ENCODE results near the gene FRMD4A.

The FRMD4A gene

GRCh38 chr10:14173706-14174594, 156.8 kb downstream of the FRMD4A start:
- TF ChIP-seq, protein P1, sequence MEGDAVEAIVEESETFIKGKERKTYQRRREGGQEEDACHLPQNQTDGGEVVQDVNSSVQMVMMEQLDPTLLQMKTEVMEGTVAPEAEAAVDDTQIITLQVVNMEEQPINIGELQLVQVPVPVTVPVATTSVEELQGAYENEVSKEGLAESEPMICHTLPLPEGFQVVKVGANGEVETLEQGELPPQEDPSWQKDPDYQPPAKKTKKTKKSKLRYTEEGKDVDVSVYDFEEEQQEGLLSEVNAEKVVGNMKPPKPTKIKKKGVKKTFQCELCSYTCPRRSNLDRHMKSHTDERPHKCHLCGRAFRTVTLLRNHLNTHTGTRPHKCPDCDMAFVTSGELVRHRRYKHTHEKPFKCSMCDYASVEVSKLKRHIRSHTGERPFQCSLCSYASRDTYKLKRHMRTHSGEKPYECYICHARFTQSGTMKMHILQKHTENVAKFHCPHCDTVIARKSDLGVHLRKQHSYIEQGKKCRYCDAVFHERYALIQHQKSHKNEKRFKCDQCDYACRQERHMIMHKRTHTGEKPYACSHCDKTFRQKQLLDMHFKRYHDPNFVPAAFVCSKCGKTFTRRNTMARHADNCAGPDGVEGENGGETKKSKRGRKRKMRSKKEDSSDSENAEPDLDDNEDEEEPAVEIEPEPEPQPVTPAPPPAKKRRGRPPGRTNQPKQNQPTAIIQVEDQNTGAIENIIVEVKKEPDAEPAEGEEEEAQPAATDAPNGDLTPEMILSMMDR (IDR thresholded peaks at IDR 0.05; ENCODE audit: poor library complexity, severe bottlenecking), result no peak
- no peak for DNase-seq (ENCODE audit: low spot score)
- H3K4me3 ChIP-seq (ENCODE audit: severe bottlenecking), result peak overlapping the region; percentile 14
- ATAC-seq (ENCODE audit: low read depth), result peak; percentile 73
- no peaks in the 10 kb centered on the region for H3K9me3 ChIP-seq (ENCODE audit: severe bottlenecking)
- no peak overlapping the region for H3K27ac ChIP-seq (ENCODE audit: poor library complexity, severe bottlenecking)
- peaks cover 55% of the 10 kb centered on the region for H3K27me3 ChIP-seq (ENCODE audit: insufficient read depth, poor library complexity, severe bottlenecking)
- no peaks in the 10 kb centered on the region for H3K4me1 ChIP-seq (ENCODE audit: insufficient read depth, poor library complexity, severe bottlenecking)
- H3K36me3 ChIP-seq (ENCODE audit: low read depth), result no peaks in the 10 kb centered on the region

- Histone ChIP-seq H3K4me1 (ENCODE audit: insufficient read depth, poor library complexity, severe bottlenecking) (no peaks in the 10 kb centered on the region), H3K9me3 (ENCODE audit: severe bottlenecking) (no peaks in the 10 kb centered on the region), H3K36me3 (ENCODE audit: low read depth) (no peaks in the 10 kb centered on the region), H3K4me3 (ENCODE audit: severe bottlenecking) (peak overlapping the region; percentile 14), H3K27ac (ENCODE audit: poor library complexity, severe bottlenecking) (no peak overlapping the region), H3K27me3 (ENCODE audit: insufficient read depth, poor library complexity, severe bottlenecking) (peaks cover 57% of the 10 kb centered on the region)
- ATAC-seq (ENCODE audit: low read depth) (no peak; the same call in 2 of the 3 replicates), DNase-seq (ENCODE audit: low spot score) (no peak)
- TF ChIP-seq, protein P1 (IDR thresholded peaks at IDR 0.05; ENCODE audit: poor library complexity, severe bottlenecking), result no peak
Measured at GRCh38 chr10:14173391-14173705, 157.4 kb downstream of the FRMD4A start.

DNA sequence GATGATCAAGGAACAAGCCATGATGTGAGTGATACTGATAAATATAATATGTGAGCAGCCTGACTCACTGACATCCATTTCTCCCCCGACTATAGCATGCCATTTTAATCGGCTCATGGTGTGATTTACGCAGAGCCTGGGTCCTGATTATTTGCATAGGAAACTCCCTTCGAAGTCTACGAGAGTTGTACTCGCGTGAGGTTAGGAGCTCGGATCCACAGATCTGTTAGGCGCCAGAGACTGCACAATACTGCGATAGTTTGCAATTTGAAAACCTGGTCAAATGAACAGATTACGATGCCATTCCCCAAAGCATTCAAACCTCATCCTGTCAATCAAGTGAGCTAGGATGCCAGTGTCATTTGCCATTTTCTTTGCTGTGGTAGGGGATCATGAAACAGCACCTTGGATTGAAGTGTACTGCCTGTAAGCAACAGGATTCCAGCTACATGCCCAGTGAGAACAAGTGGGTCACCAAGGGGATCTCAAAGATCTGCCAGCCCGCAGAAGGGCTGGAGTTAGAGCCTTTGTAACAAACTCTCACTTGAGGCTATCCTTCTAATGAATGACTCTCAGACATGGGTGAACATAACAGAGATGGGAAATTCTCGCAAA, 158.3 kb downstream of the FRMD4A start:
- H3K9me3 ChIP-seq (ENCODE audit: severe bottlenecking), result no peaks in the 10 kb centered on the region
- DNase-seq (ENCODE audit: low spot score), result no peak
- H3K27ac ChIP-seq (ENCODE audit: poor library complexity, severe bottlenecking), result no peak overlapping the region
- TF ChIP-seq, protein P1 (IDR thresholded peaks at IDR 0.05; ENCODE audit: poor library complexity, severe bottlenecking), result no peak
- no peak for ATAC-seq (ENCODE audit: low read depth)
- no peaks in the 10 kb centered on the region for H3K36me3 ChIP-seq (ENCODE audit: low read depth)
- peaks cover 57% of the 10 kb centered on the region for H3K27me3 ChIP-seq (ENCODE audit: insufficient read depth, poor library complexity, severe bottlenecking)
- no peak overlapping the region for H3K4me3 ChIP-seq (ENCODE audit: severe bottlenecking)
- H3K4me1 ChIP-seq (ENCODE audit: insufficient read depth, poor library complexity, severe bottlenecking), result no peaks in the 10 kb centered on the region

DNA sequence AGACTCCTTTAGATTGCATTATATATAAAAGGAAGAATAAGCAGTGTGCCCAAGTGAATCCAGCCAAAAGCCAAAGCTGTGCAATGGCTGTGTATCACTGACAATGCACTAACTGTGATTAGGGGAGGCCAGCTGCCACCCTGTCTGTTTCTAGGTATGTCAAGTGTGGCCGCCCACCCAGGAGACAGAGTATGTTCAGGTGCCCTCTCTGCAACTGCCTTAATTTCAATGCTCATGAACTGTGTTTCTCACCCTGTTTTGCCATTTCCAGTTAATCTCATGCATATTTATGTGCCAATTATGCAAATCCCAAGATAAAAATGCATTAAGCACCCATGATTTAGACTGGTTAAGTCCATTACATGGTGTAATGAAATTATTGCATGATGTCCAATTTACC, 159.4 kb downstream of the FRMD4A start:
- H3K36me3 ChIP-seq (ENCODE audit: low read depth), result no peaks in the 10 kb centered on the region
- no peaks in the 10 kb centered on the region for H3K4me1 ChIP-seq (ENCODE audit: insufficient read depth, poor library complexity, severe bottlenecking)
- H3K9me3 ChIP-seq (ENCODE audit: severe bottlenecking), result no peaks in the 10 kb centered on the region
- TF ChIP-seq, protein P1 (IDR thresholded peaks at IDR 0.05; ENCODE audit: poor library complexity, severe bottlenecking), result no peak
- H3K27me3 ChIP-seq (ENCODE audit: insufficient read depth, poor library complexity, severe bottlenecking), result peaks cover 62% of the 10 kb centered on the region
- DNase-seq (ENCODE audit: low spot score) (no peak), ATAC-seq (ENCODE audit: low read depth) (no peak)
- H3K27ac ChIP-seq (ENCODE audit: poor library complexity, severe bottlenecking), result no peak overlapping the region
- H3K4me3 ChIP-seq (ENCODE audit: severe bottlenecking), result no peak overlapping the region
